Stimulated activated CD8-positive, alpha-beta memory T cell treated with anti-CD3 and anti-CD28 coated beads, Interleukin-4, amount 100 ng/mL, for 4 hours (primary cell): ENCODE data around the gene TMBIM1.

Source experiments
- DNase-seq, 2 donors: peaks; one replicate each; pipeline ENCODE4 v3.0.0-alpha.2; 2020; ENCODE audit warnings: low read depth in 2 of 2, low spot score in 1 of 2

TMBIM1 gene

GRCh38 chr2:218293715-218294429 is 1.6 kb upstream of the TMBIM1 start:
- DNase-seq: no peak

DNA sequence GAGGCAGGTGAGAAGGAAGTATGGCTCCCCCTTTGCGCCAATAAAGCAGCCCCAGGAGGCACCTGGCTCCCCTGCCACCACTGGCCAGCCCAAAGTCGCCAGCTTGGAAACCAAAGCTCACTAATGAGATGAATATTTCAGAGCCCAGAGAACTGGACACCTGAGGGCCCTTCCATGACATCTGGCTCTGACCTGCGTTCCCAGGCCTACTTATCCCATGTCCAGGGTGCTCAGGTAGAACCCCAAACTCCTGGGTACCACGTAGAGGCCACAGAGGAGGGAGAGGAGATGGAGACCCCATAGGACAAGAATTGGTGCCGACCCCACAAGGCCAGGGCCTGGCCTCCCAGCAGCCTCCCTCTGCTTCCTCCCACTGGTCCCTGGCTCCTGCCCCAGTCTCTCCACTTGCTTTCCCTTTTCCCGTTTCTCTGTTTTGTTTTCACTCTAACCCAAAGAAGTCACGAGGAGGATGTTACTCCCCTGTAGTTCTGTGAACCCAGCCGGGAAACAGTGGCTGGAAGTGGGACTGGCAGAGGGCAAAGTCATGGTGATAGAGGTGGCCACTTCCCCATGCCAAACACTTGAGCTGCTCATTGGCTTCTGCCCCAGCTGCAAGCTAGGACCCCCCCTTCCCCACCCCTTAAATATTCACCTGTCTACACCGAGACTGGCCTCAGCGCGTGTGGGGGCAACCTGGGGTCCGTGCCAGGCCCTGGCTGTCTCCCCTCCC is 820 bp downstream of the TMBIM1 start:
- no peak for DNase-seq

GRCh38 chr2:218290316-218291261 is 1.7 kb downstream of the TMBIM1 start:
- no peak for DNase-seq

DNA sequence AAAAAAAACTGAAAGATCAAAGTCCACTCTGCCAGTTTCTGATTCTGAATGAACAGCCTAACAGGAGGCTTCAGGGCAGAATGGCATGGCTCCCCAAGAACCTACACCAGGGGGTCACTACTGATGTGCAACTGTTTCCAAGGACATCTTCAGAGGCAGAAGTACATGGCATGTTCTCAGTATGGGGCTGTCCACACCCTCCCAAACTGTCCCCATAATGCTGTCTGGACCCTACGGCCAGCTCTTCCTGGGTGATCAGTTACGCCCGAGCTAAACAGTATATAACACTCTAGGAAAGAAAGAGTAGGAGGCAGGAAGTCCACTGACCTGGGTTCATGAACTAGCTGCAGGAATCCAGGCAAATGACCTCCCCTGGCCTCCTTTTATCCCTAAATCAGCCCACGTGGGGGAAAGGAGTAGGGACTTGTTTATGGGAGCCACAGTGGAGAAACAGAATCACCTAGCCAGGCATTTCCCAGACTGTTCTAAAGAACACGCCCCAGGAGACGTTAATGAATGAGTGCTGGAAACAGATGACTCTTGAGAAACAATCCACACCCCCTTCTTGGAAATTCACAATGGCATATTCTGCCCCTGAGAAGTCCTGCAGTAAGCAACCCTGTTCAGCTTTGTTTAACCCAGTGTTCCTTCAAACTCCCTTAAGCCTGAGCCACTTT is 2.5 kb downstream of the TMBIM1 start:
- no peak for DNase-seq

- DNase-seq: peak; percentile 58 to 71
Measured at GRCh38 chr2:218286570-218287459, 5.5 kb downstream of the TMBIM1 start.

- DNase-seq: no peak
Measured at GRCh38 chr2:218285604-218286003, 6.7 kb downstream of the TMBIM1 start.

- DNase-seq: peak in 1 of 2 donors; percentile 51
Measured at GRCh38 chr2:218284106-218284811, 8.0 kb downstream of the TMBIM1 start.

DNA sequence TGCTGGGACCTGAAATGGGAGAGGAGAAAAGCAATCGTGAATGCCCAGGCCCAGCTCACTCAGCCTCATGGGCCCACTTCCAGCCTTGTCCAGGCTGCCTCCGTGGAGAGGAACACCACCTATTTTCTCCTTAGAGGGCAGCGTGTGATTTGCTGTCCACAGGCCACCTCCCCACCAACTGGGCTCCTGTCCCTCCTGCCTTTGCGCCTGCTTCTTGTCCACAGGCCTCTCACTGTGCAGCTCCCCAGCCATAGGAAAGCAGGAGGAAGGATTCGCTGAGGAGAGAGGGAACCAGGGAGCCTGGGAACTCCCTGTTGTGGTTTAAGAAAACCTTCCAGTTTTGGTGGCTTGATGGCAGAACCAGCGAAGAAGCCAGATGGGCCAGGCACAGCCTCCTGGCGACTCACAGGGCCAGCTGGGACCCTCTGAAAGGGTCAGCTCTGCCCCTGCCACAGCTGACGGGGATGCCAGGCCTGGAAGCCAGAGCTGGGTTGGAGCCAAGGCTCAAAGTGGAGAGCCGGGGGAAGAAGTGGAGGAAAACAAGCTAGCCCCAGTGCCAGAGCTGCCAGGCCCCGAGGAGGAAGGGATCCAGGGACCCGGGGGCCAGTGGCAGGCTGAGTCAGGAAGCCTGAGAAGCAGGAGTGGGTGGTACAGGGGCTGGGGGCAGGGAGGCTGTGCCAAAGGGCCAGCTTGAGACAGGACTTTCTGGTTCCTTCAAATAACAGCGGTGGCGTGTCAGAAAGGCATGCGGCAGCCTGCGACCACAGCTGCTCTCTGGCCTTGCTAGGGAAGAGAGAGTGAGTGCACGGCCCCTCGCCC is 9.9 kb downstream of the TMBIM1 start:
- DNase-seq: no peak

DNA sequence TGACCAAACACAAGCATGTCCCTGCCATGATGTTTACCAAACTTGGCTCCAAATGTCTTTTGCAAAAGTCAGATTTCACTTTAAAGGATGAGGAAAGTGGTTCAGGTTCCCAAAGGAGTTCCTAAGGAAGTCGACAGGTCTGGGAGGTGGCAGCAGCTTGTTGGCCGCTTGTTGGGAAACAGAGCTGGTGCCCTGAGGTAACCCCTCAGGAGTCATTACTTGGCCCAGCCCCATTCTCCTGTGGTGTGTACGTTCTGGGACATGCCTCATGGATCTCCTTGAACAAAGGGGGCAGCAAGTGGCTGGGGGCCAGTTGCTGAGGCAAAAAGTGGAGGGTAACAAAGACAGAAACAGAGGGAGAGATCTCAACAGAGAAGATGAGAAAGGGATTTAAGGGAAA is 10.9 kb downstream of the TMBIM1 start:
- DNase-seq: no peak

GRCh38 chr2:218280260-218280870 is 11.9 kb downstream of the TMBIM1 start:
- DNase-seq: no peak

DNA sequence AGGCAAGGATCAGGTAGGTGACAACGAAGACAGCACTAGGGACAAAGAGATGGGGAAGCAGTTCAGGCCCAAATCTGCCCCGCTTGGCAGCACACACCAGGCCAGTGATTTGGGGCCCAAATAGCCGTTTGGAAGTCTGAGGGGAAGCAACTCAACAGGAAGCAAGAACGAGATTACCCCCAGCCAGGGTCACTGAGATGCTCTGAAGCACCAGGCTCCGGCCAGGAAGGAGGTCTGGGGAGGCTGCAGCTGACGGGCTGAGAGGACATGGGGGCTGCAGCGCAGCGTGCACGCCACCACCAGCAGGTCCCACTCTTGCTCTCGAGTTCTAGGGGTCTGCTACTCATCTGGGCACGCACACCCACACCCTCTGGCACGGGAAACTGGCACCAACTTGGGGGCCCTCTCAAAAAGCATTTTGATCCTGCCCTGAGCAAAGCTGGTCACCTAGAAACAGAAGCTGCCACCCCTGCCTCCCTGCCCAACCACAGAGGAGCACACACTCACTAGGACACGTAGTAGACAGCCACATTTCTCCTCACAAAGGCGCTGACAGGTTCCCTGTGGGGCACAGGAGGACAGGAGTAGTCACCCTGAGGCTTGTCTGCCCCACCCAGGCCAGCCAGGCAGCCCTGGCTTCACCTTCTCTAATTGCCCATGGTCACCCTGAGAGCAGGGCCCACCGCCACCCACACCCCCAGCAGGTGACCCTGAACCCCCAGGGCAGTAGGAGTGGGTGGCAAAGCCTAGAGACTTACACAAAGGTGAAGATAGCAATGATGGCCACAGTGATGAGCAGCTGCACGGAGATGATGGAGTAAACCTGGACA is 13.6 kb downstream of the TMBIM1 start:
- DNase-seq: no peak

DNA sequence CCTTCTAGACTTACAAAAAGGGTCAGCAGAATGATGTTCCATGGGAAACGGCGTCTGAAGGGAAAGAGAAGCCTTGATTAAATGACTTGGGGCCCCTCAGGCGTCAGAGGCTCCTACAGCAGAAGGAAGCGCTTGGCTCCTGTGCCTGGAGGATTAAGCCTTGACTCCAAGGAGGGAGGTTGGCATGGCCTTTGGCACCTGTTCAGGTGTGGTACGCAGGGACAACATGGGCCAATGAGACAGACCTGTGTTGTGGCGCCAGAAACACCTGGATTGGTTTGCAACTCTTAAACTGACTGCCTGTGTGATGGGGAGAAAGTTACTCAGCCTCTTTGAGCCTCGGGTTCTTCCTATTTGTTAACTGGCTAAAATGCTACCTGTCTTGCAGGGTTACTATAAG is 14.4 kb downstream of the TMBIM1 start:
- DNase-seq: no peak

DNA sequence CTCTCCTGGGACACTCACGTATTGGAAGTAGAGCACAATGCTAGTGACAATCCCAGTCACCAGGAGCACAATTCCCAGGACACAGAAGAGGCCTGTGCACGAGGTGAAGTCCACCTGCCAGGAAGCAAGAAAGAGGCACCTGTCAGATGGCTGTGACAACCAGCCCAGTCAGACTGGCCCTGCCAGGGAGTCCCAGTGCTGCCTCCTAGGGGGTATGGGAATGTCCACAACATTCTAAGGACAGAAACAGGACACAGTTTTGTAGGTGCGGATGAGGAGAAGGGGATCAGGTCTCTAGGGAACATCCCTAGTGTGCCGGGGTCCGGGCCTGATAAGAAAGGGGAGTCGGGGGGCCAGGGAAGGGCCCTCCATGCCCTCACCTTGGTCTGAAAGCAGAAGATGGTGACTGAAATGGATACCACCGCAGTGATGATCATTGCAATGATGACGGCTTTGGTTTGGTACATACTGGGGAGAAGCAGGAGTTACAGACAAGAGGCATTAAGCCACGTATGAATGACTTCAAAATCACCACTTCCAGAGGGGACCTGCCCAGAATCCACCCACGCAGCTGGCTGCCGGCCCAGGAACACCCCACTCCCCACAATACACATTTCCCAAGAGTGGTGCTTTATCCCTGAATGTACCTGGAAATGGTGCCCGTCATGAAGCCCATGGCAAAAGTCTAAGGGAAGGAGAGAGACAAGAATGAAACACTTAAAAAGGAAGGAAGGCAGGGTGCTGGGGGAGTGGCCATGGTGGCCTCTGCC is 15.1 kb downstream of the TMBIM1 start:
- no peak for DNase-seq

DNA sequence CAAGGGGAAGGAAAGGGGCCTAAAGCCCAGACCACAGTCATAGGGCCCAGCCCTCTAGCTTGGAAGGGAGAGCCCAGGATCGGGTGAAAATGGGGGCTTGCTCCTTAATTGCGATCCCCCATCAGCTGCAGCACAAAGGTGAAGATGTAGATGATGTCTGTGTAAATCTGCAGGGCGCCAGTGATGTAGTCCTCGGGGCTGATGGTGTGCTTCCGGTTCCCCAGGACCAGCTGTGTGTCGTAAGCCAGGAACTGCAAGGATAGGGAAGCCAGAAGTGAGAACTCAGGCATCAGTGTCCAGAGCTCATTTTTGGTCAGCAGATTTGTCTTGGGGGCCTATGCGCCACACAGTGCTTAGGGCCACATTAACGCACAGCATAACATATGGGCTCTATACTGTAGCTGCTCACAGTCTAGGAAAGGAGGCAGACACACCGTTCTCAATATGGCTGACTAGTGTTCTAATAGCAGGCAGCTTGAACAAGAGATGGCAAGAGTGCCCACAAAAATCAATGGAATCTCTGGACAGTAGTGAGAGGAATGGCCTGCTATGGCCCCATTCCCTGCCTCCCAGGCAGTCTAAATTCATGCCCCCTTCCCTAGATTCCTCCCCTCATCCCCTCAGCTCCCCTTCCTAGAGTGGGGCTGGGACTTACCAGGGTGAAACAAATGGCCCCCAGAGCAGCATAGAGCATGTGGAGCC is 16.8 kb downstream of the TMBIM1 start:
- no peak for DNase-seq

DNA sequence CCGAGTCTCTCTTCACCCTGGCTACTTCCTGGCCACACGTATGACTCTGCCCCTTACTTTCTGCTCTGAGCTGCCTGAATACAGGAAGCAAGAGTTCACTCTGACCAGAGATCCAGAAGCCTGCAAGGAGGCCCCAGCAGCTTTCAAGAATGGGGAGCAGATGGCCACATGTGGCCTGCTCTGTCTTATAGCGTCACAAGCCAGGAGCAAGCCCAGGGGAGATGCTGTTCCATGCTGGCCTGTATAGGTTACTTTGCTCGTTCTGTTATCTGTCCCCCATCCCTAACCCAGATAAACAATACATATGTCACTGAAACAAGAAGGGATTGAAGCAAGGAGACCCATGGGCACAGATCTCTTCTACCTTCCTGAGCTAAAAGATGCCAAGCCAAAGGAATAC is 17.7 kb downstream of the TMBIM1 start:
- no peak for DNase-seq

DNA sequence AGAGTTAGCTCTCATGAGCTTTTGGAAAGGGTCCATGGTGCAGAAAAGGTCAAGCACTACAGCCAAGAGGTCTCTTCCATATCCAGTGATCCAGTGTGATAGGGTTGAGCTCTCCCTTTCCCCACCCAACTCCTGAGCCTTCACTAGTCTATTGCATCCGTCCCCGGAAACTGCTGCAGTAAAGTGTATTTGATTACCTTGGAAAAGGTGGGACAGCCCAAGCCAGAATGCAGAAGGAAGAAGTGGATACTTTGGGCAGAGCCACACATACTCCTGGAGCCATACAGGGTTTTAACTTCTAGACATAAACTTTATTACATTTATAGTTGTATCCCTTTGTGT is 18.4 kb downstream of the TMBIM1 start:
- no peak for DNase-seq
